Skin of body (tissue), 2 donors: ENCODE measurements around the gene GAS2. TPM values are rescaled to one million over a fixed set of nuclear protein-coding genes. Genes with fewer than 3 reads are reported as not detected.
"Not testable (repeated sequence)": the region's sequence is repeated elsewhere in the genome, so short reads cannot be mapped to it uniquely, and the experiment has no call there.

Experiments
- DNase-seq: peaks from one replicate; lab custom pipeline; 2025; lab: John Stamatoyannopoulos, UW
- total RNA-seq: library from RNA; depleted of rRNA; stranded (reverse); fragments of >200 nt; gene quantifications from one replicate; pipeline ENCODE4 v1.2.3, GENCODE V29; 2014

Gene GAS2
- 18.9 TPM for total RNA-seq

DNA sequence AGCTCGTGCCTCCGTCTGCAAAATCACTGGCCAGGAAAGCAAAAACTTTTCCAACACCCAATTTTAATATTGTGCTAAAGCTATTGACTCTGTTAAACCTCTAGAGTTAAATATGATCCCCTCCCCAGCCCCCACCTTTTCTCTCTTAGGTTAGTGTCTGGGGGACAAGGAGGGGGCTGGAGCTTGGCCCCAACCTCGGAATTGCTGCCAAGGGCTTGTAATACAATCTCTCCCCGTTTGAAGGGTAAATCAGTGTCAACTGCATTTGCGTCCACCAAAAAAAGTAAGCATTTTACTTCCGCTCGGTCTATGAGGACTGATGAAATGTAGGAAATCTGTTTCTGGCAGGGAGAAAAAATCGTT is at the start of gene GAS2:
Gene GAS2, plus strand, starts transcription at position 287 of the 363 bp plus-strand sequence. CDS start 8,259 bp downstream, outside the sequence.
- no peak for DNase-seq

GRCh38 chr11:22617868-22618267 is 48.5 kb upstream of the GAS2 start:
- no peak for DNase-seq

DNA sequence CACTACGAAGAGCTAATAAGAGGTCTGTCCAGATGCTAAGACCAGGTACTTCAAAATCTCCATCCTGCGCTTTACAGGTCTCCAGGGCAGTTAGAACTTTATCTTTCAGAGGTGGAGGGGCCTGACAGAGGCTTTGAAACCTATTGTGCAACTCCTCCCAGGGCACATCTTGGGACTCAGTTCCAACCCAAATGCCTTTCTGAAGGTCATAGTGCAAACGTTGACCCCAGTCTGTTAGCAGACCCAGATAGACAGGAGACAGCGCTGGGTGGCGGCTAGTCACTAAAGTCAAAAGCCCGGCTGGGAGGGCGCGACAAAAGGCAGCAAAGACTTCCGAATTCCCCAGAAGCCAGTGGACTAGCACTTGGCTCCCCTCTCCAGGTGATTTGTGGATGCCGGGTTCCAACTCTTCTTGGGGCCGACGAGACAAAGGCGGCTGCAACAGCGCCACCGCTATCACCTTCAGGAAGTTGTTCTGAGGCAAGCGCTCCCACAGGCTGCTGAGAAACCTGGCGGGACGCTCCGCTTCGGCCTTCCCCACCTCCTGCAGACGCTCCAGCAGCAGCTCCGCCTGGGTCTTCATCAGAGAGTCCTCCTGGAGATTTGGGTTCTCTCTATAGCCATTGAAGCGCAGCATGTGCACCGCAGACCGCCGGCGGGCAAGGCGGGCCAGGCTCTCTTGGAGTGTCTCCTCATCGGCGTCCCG is 41.5 kb upstream of the GAS2 start:
- DNase-seq, result peak; percentile 30

DNA sequence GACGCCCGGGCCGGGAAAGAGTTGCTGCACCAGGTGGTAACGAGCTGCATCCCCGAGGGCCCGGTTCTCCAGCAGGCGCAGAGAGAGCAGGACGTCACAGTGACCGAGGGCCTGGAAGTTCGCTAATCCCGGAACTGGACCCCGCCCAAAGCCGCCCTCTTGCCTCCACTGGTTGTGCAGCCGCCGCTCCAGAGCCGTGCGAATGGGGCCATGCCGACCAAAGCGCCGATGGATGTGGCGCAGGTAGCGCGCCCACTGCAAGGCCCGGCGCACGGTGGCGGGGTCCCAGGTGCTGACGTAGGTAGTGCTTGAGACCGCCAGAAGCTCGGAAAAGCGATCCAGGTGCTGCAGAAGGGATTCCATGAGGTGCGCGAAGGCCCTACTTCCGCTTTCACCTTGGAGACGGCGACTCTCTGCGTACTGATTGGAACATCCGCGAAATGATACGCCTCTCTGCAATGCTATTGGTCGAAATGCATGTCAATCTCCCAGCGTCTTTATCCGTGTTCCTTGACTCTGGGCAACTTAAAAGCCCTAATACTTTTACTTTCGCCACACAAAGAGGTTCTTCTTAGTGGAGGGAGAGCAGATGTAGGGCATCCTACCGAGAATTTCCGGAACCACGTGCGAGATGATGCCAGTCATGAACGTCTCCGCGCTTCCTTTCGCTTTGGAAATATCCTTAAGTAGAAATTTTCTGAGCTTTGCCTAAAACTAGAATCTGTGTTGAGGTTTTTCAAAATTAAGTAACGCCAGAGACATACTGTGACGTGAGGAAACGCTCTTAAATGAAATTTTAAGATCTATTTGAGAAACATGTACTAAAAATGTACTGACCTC is 40.7 kb upstream of the GAS2 start, which contains the start of gene FANCF:
Gene FANCF, minus strand, starts transcription at position 376 of the 840 bp plus-strand sequence. Its CDS starts 13 bp downstream, at position 363.
- peak; percentile 99 for DNase-seq

GRCh38 chr11:22626573-22627239 is 39.7 kb upstream of the GAS2 start:
- no peak for DNase-seq

- no peak for DNase-seq
Observed at GRCh38 chr11:22627421-22627820, 39.0 kb upstream of the GAS2 start.

GRCh38 chr11:22633354-22633902 is 33.0 kb upstream of the GAS2 start:
- no peak for DNase-seq

DNA sequence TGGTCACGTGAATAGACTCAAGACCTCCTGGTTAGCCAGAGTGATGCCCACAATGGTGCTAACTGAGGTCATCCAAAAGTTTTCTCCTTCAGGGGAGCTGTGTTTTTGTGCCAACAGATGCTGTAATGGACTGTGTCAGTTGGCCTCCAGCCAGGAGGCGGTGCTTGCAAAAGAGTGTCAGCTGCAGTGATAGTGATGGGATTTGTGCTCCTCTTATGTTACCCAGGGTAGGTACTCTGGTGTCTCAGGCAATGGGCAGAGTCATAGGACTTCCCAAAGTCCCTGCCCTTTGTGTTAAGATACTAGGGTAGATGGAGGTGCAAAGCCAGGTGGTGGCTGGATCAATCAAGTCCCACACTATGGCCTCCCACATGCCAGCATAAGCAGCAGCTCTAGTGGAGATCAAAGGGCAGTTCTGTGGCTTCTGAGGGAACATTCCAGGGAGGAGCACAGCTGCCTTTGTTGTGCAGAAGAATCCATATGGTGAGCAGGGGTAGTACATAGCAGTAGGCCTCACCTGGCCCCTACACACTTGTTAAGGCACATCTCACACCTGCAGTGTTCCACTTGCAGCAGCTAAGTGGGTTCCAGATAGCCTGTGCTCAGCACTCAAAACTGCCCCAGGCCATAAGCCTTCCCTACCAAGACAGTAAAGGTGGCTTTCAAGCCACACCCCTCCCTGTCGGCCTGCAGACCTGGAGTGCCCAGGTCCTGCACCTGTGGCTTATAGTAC is 31.3 kb upstream of the GAS2 start:
- DNase-seq, result no peak

GRCh38 chr11:22635689-22636088 is 30.7 kb upstream of the GAS2 start:
- DNase-seq, result no peak

- no peak for DNase-seq
Observed at GRCh38 chr11:22640862-22641261, 25.5 kb upstream of the GAS2 start.

- no peak for DNase-seq
Observed at GRCh38 chr11:22641559-22641958, 24.9 kb upstream of the GAS2 start.

DNA sequence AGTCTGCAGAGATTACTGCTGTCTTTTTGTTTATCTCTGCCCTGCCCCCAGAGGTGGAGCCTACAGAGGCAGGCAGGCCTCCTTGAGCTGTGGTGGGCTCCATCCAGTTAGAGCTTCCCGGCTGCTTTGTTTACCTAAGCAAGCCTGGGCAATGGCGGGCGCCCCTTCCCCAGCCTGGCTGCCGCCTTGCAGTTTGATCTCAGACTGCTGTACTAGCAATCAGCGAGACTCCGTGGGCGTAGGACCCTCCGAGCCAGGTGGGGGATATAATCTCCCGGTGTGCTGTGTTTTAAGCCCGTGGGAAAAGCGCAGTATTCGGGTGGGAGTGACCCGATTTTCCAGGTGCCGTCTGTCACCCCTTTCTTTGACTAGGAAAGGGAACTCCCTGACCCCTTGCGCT is 14.1 kb upstream of the GAS2 start:
- DNase-seq, result not testable (repeated sequence)

GRCh38 chr11:22656130-22656529 is 10.3 kb upstream of the GAS2 start:
- no peak for DNase-seq

DNA sequence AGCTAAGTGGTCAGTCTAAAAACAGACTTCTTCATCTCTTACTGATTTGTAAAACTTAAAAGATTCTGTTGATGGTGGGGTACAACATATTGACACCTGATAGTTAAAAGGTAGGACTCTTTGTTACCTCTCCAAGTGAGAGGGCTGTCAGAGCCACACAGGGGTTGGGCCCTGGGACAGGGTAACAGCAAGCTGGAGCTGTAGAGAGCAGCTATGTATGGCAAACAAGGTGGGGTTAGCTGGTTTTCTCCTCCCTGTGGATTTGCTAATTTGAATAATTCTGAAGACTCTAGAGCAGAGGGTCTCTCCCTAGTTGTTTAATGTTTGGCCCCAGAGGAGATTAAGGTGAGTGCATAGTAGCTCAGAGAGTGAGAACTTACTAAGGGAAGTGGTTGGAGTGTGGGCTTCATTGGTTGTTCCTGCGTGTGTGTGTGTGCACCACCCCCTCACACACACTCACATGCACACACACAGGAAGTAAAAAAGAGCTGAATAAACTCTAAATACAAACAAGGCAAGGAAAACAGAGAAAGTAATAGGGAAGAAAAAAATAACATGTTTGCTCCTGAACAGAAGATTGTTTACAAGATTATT is 9.2 kb upstream of the GAS2 start:
- DNase-seq, result no peak

GRCh38 chr11:22659783-22660182 is 6.6 kb upstream of the GAS2 start:
- no peak for DNase-seq

- DNase-seq, result no peak
Observed at GRCh38 chr11:22666688-22667439, 453 bp downstream of the GAS2 start.

DNA sequence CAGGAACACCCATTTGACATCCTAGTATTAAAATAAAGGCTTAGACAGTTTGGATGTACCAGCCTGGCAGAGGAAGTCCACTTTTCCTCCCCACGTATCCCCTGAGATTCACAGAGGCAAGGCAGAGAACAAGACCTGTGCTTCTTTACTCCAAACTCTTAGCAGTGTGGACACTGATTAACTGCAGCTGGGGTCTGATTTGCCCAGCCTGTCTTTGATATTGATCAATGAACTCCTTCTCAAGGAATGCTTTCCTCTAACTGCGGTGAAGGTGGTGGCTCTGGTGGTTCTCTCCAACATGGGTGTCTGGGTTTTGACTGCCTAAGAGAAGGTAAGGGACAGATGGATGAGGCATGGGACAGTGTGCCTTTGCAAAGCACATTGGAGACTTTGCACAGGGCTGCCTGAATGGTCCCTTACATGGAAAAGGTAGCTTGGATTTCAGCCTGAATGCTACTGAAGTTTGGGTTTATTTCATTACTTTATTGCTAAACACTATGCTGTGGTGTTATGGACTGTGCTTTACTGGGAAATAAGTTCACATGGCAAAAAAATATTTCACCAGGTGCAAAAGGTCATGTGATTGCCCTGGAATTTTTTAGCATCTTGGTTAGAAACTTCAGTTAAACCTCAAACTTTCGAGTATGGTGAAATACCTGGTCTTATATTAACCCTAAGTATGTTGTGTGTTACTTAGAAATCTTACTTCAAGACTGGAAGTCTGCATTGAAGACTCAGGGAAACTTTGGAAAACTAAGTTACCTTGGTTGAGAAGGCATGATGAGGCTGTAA is 1.8 kb downstream of the GAS2 start:
- DNase-seq, result no peak

- DNase-seq, result no peak
Observed at GRCh38 chr11:22669368-22669767, 3.0 kb downstream of the GAS2 start.

GRCh38 chr11:22670830-22671229 is 4.4 kb downstream of the GAS2 start:
- DNase-seq, result no peak
